Measurements from ENCODE around the gene SELENOK.

DNA sequence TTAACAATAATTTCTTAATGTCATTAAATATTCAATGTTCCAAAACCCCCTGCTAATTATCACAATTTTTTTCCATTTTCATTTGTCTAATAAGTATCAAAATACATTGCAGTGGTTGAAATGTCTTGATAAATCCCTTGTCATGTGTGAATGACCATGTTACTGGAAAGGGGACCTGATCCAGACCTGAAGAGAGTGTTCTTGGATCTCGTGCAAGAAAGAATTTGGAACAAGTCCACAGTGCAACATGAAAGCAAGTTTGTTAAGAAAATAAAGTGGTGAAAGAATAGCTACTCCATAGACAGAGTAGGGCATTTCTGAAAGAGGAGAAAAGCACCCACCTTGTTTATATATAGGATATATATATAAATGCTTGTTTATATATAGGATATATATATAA, 10.4 kb upstream of the SELENOK start:
- TF ChIP-seq POLR2A (IDR thresholded peaks at IDR 0.05) = no peak
- TF ChIP-seq, protein P1, sequence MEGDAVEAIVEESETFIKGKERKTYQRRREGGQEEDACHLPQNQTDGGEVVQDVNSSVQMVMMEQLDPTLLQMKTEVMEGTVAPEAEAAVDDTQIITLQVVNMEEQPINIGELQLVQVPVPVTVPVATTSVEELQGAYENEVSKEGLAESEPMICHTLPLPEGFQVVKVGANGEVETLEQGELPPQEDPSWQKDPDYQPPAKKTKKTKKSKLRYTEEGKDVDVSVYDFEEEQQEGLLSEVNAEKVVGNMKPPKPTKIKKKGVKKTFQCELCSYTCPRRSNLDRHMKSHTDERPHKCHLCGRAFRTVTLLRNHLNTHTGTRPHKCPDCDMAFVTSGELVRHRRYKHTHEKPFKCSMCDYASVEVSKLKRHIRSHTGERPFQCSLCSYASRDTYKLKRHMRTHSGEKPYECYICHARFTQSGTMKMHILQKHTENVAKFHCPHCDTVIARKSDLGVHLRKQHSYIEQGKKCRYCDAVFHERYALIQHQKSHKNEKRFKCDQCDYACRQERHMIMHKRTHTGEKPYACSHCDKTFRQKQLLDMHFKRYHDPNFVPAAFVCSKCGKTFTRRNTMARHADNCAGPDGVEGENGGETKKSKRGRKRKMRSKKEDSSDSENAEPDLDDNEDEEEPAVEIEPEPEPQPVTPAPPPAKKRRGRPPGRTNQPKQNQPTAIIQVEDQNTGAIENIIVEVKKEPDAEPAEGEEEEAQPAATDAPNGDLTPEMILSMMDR (IDR thresholded peaks at IDR 0.05) = no peak
